ENCODE measurements around the gene WDR93.
"Not testable (repeated sequence)": the region's sequence is repeated elsewhere in the genome, so short reads cannot be mapped to it uniquely, and the experiment has no call there.

The WDR93 gene

DNA sequence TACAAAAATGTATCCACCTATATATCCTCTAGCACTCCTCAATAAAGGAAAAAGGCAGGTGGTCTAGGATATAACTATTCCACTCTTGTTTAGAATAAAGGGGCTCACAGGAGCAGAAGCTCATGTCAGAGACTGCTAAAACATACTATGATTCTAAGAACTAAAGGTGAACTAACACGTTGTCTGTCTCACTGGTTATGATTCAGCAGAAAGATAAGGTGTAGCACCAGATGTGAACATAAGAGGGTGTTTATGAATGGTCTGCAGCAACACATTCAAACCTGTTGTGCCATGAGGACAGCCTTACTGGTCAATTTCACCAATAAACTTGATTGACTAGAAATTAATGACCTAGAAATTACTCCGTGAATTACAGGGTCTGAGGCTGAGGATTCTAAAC lies 4.6 kb upstream of the WDR93 start:
- no peak for DNase-seq (ENCODE audit: low spot score)

DNA sequence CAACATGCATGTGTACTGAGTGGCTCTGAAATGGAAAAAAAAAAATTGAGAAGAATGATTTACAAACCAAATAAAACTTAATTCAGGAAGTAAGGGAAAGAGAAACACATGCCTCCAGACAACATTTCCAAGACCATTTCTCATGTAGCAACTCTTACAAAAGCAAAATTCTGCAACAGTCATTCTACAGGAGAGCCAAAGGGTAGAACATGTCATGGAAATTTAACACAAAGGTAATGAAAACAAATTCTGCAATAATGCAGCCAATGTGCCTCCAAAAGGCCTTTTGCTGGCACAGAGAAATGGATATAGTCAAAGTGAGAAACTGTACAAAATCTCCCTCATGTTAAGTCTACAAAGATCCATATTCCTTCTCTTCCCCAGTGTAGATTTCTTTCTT lies 4.1 kb upstream of the WDR93 start:
- DNase-seq (ENCODE audit: low spot score): no peak

GRCh38 chr15:89689930-89690275 lies 708 bp upstream of the WDR93 start:
- not testable (repeated sequence) for DNase-seq (ENCODE audit: low spot score)

- DNase-seq (ENCODE audit: low spot score): no peak
These were observed 2.5 kb downstream of the WDR93 start for GRCh38 chr15:89693091-89693490.

DNA sequence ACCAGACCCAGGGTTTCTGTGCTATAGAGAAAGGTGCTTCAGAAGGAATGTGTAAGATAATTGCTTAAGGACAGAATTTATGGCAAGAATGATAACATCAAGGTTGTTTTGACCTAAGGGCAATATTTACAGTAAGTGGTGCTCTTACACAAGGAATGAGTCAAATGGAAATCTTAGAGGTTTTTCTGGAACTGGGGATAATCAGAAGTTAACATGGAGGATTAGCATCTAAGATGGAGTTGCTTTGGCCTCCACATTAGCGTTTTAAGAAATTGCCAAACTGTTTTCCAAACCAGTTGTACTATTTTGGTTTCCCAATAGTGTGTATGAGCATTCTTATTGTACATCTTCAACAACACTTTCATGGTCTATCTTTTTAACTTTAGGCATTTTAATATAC lies 3.1 kb downstream of the WDR93 start:
- DNase-seq (ENCODE audit: low spot score): no peak

- no peak for DNase-seq (ENCODE audit: low spot score)
These were observed 4.6 kb downstream of the WDR93 start for GRCh38 chr15:89695198-89695597.

DNA sequence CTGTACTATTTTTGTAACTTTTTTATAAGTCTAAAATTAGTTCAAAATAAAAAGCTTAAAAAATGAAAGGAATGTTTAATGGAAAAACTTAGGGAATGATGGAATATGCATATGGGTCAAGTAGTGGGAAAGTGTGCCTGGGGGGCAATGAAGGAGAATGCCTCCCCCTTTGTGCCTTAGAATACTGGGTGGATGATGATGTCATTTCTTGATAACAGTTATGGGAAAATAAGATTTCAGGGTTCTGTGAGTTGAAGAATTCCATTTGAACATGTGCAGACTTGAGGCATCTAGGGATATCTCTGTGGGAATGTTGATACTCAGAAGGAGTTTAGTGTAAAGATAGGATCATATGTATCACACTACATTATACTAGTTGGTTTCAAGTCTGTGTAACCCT lies 13.8 kb downstream of the WDR93 start:
- no peak for DNase-seq (ENCODE audit: low spot score)

DNA sequence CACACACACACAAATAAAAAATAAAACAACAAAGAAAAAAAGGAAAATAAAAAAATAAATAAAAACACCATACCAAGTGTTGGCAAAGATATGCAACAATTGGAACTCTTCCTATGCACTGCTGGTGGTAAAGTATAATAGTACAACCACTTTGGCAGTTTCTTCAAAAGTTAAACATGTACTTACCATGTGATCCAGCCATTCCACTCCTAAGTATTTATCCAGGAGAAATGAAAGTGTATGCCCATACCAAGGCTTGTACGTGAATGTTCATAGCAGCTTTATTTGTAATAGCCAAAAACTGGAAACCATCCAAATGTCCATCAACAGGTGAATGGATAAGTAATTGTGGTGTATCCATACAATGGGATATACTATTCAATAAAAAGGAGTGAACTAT lies 17.0 kb downstream of the WDR93 start:
- DNase-seq (ENCODE audit: low spot score): no peak

- DNase-seq (ENCODE audit: low spot score): no peak
These were observed 24.2 kb downstream of the WDR93 start for GRCh38 chr15:89714775-89715174.

DNA sequence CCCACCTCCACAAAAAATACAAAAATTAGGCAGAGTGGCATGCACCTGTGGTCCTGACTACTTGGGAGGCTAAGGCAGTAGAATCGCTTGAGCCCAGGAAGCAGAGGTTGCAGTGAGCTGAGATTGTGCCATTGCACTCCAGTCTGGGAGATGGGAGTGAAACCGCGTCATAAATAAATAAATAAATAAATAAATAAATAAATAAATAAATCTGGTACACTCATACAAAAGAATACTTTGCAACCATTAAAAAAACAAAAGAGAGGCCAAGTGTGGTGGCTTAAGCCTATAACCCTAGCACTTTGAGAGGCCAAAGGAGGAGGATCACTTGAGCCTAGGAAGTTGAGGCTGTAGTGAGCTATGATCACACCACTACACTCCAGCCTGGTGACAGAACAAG lies 32.4 kb downstream of the WDR93 start:
- no peak for DNase-seq (ENCODE audit: low spot score)

DNA sequence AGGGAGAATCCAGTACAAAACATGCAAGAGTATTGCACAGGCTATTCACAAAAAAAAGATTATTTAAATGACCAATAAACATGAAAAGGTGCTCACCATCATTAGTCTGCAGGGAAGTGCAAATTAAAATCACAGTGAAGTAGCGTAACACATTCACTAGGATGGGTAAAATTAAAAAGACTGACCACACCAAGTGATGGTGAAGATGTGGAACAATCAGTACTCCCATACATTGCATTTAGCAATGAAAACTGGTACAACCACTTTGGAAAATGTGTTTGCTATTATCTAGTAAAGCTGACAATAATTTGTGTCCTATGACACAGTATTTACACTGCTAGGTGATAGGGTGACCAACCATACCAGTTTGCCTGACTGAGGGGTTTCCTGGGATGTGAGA lies 34.0 kb downstream of the WDR93 start:
- no peak for DNase-seq (ENCODE audit: low spot score)

- no peak for DNase-seq (ENCODE audit: low spot score)
These were observed 34.5 kb downstream of the WDR93 start for GRCh38 chr15:89725064-89725463.

- DNase-seq (ENCODE audit: low spot score): no peak
These were observed 37.6 kb downstream of the WDR93 start for GRCh38 chr15:89728254-89728653.

DNA sequence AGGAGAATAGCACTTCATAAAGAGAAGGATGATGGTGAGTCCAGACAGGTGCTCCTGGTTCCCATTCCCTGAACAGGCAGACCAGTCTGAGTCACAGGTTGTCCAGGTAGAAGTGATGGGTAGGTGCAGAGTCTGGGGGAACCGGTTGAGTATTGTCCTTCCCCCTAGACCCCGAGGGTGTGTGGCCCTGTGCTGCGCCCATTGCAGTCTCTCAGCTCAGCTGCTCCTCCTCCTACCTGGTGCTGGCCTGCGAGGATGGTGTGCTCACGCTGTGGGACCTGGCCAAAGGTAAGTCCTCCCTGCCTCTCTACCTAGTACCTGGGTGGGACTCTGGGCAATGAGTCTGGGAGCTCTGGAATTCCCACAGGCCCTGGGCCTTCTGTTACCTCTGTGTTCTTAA lies 40.7 kb downstream of the WDR93 start:
- no peak for DNase-seq (ENCODE audit: low spot score)

- DNase-seq (ENCODE audit: low spot score): no peak
These were observed 42.0 kb downstream of the WDR93 start for GRCh38 chr15:89732451-89733172.

- no peak for DNase-seq (ENCODE audit: low spot score)
These were observed 45.2 kb downstream of the WDR93 start for GRCh38 chr15:89735773-89736172.

DNA sequence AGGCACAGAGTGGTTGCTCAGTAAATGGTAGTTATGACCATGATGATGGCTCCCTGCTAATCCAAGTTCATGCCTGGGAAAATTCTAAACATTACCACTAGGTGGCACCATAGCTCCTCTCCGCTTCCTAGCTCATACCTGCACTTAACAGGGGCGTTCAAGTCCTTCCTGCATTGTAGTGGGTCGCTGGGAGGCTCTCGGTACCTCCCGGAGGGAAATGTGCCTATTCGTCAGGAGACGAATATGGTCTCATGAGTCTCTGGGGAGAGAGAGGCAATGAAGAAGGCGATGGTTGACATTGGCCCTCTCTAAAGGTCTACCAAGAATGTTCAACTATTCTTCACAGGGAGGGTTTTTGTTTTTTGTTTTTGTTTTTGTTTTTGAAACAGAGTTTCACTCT lies 49.5 kb downstream of the WDR93 start:
- DNase-seq (ENCODE audit: low spot score): peak; percentile 86

DNA sequence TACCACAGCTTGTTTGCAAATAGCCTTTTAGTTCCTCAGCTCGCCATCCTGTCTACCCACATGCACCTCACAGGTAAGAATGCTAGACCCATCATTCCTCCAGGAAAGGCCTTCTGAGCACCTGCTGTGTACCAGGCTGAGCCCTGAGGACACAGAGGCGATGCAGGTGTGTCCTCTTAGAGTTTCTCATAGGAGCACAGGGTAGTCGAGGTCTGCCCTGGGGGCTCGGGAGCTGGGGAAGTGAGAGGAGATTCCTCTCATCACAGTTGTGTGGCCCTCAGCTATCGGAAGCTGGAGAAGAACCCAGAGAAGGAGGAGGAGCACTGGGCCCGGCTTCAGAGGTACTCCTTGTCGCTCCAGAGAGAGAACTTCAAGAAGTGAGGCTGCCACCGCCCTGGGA lies 52.4 kb downstream of the WDR93 start:
- DNase-seq (ENCODE audit: low spot score): no peak

DNA sequence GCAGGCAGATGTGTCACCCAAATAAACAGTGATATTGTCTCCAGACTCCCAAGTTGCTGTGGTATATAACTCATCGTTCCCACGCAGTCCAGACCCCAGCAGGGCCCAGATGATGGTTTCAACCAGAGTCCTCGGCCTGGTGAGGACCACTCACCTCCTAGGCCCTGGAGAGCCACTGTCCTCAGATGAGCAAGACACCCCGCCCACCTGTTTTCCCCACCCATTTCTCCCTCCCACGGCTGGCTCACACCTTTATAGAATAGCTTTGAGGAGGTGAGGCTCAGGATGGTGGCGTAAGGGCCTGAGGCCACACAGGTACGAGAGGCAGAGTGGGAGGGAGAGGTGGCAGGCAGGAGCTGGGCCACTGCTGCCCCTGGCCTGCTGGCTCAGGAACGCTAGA lies 53.0 kb downstream of the WDR93 start:
- no peak for DNase-seq (ENCODE audit: low spot score)

DNA sequence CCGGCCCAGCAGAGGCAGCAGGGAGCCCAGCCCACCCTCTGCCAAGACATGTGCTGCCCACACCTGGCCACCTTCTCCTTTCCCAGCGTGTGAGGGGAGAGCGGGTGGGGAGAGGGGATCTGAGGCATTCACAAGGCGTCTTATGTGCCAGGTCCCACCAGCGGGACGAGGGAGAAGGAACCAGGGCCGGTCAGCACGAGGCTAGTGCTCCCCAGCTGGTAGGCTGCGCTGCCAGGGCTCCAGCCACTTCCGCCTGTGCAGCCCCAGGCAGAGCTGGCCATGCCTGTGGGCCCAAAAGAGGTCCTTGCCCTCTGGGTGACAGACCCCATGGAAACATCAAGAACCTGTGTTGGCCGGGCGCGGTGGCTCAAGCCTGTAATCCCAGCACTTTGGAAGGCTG lies 54.5 kb downstream of the WDR93 start:
- no peak for DNase-seq (ENCODE audit: low spot score)

DNA sequence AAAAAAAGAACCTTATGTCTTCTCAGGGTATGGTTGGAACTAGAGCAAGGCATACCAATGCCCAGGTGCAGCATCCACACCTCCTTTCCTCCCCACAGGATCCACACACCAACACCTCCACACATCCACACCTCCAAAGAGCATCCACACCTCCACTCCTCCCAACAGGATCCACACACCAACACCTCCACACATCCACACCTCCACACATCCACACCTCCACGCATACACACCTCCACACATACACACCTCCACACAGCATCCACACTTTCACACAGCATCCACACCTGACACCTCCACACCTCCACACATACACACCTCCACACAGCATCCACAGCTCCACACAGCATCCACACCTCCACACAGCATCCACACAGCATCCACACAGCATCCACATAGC lies 55.2 kb downstream of the WDR93 start:
- DNase-seq (ENCODE audit: low spot score): no peak

GRCh38 chr15:89746386-89746780 lies 55.8 kb downstream of the WDR93 start:
- no peak for DNase-seq (ENCODE audit: low spot score)

GRCh38 chr15:89747708-89748682 lies 57.4 kb downstream of the WDR93 start:
- DNase-seq (ENCODE audit: low spot score): no peak

GRCh38 chr15:89749054-89749453 lies 58.4 kb downstream of the WDR93 start:
- DNase-seq (ENCODE audit: low spot score): no peak
